Neural crest cell (in vitro differentiated cells): Measurements from ENCODE around the gene SLC22A2. TPM values are rescaled to one million over a fixed set of nuclear protein-coding genes. Genes with fewer than 3 reads are reported as not detected.

ENCODE experiments used
- DNase-seq: peaks from one replicate; pipeline ENCODE4 v3.0.0; 2021; ENCODE audit warnings: low read depth, mixed read lengths, low spot score
- H3K27ac Mint-ChIP-seq: one replicate; pipeline ENCODE4 v1.8.0; 2021; ENCODE audit warnings: mild to moderate bottlenecking, mixed read lengths; ENCODE audit not compliant: unreplicated experiment
- H3K27me3 Mint-ChIP-seq: 2 replicates; pipeline ENCODE4 v1.8.0; 2021; ENCODE audit warnings: low read depth, mild to moderate bottlenecking, mixed read lengths
- H3K36me3 Mint-ChIP-seq: 2 replicates; pipeline ENCODE4 v1.8.0; 2021; ENCODE audit warnings: low read depth, mild to moderate bottlenecking, mixed read lengths
- H3K4me1 Mint-ChIP-seq: 2 replicates; pipeline ENCODE4 v1.8.0; 2021; ENCODE audit warnings: mixed read lengths
- H3K4me3 Mint-ChIP-seq: one replicate; pipeline ENCODE4 v1.8.0; 2021; ENCODE audit warnings: mild to moderate bottlenecking, mixed read lengths
- H3K9me3 Mint-ChIP-seq: 2 replicates; pipeline ENCODE4 v1.8.0; 2021; ENCODE audit warnings: mixed read lengths
- total RNA-seq: library from RNA; stranded (reverse); gene quantifications from 2 replicates; pipeline ENCODE4 v1.2.1, GENCODE V29; 2021
- TF ChIP-seq, protein P1 (sequence below): fragments of 200-600 bp; sonication (generic); conservative IDR thresholded peaks from 2 replicates; pipeline ENCODE4 v1.5.0; 2021; ENCODE audit warnings: antibody characterized with exemption, mild to moderate bottlenecking

SLC22A2 gene
- total RNA-seq, 1 donor from 2014 or later = not detected

DNA sequence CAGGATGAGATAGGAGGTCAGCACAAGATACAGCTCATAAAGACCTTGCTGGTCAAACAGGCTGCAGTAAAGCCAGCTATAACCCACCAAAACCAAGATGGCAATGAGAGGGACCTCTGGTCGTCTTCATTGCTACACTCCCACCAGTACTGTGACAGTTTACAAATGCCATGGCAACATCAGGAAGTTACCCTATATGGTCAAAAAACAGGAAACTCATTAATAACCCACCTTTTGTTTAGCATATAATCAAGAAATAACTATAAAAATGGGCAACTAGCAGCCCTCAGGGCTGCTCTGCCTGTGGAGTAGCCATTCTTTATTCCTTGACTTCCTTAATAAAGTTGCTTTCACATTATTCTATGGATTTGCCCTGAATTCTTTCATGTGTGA lies 30.9 kb downstream of the SLC22A2 start:
- Mint-ChIP-seq H3K36me3 (no peaks in the 10 kb centered on the region), H3K9me3 (peaks cover 5% of the 10 kb centered on the region), H3K4me3 (no peak overlapping the region), H3K27ac (no peak overlapping the region), H3K4me1 (no peaks in the 10 kb centered on the region), H3K27me3 (no peaks in the 10 kb centered on the region)
- TF ChIP-seq, protein P1, sequence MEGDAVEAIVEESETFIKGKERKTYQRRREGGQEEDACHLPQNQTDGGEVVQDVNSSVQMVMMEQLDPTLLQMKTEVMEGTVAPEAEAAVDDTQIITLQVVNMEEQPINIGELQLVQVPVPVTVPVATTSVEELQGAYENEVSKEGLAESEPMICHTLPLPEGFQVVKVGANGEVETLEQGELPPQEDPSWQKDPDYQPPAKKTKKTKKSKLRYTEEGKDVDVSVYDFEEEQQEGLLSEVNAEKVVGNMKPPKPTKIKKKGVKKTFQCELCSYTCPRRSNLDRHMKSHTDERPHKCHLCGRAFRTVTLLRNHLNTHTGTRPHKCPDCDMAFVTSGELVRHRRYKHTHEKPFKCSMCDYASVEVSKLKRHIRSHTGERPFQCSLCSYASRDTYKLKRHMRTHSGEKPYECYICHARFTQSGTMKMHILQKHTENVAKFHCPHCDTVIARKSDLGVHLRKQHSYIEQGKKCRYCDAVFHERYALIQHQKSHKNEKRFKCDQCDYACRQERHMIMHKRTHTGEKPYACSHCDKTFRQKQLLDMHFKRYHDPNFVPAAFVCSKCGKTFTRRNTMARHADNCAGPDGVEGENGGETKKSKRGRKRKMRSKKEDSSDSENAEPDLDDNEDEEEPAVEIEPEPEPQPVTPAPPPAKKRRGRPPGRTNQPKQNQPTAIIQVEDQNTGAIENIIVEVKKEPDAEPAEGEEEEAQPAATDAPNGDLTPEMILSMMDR = no peak
- no peak for DNase-seq

DNA sequence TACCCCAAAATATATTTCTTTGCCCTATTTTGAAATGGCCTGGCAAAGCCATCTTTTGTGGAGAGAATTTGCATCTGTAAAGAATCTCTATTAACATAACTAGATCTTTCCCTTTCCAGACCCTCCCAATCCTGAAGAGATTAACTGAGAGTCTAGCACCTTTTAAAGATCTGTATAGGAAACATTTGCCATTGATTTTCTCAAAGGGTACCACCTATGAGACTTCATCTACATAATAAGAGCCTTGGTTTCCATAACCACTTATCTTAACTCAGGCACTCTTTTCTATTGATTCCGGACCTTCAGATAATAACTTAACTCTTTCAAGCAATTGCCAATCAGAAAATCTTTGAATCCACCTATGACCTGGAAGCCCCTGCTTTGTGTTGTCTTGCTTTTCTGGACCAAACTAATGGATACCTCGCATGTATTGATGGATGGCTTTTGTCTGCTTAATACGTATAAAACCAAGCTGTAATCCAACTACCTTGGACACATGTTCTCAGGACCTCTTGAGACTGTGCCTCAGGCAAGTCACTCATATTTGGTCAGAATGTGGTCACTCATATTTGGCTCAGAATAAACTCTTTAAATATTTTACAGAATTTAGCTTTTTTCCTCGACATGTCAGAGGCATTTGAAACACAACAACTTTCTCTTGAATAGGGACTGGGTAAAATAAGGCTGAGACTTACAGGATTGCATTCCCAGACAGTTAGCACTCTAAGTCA lies 31.4 kb downstream of the SLC22A2 start:
- no peak overlapping the region for H3K27ac Mint-ChIP-seq
- no peaks in the 10 kb centered on the region for H3K27me3 Mint-ChIP-seq
- TF ChIP-seq, protein P1 = no peak
- H3K9me3 Mint-ChIP-seq = peaks cover 5% of the 10 kb centered on the region
- no peaks in the 10 kb centered on the region for H3K36me3 Mint-ChIP-seq
- H3K4me3 Mint-ChIP-seq = no peak overlapping the region
- no peaks in the 10 kb centered on the region for H3K4me1 Mint-ChIP-seq
- no peak for DNase-seq

DNA sequence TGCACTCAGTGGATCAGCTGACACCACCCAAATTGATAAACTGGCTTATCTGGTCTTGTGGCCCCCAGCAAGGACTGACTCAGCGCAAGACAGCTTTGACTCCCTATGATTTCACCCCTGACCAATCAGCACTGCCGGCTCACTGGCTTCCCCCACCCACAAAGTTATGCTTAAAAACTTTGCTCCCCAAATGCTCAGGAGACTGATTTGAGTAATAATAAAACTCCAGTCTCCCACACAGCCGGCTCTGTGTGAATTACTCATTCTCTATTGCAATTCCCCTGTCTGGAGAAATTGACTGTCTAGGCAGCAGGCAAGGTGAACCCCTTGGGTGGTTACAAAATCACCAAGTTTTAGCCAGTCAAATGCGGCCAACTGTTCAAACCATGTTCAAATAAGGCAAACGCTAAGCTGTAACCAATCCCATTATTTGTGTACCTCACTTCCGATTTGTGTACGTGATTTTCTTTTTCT lies 32.5 kb downstream of the SLC22A2 start:
- no peaks in the 10 kb centered on the region for H3K36me3 Mint-ChIP-seq
- H3K4me1 Mint-ChIP-seq = no peaks in the 10 kb centered on the region
- H3K4me3 Mint-ChIP-seq = no peak overlapping the region
- H3K27me3 Mint-ChIP-seq = no peaks in the 10 kb centered on the region
- no peak overlapping the region for H3K27ac Mint-ChIP-seq
- H3K9me3 Mint-ChIP-seq = peaks cover 5% of the 10 kb centered on the region
- TF ChIP-seq, protein P1 = no peak
- no peak for DNase-seq

DNA sequence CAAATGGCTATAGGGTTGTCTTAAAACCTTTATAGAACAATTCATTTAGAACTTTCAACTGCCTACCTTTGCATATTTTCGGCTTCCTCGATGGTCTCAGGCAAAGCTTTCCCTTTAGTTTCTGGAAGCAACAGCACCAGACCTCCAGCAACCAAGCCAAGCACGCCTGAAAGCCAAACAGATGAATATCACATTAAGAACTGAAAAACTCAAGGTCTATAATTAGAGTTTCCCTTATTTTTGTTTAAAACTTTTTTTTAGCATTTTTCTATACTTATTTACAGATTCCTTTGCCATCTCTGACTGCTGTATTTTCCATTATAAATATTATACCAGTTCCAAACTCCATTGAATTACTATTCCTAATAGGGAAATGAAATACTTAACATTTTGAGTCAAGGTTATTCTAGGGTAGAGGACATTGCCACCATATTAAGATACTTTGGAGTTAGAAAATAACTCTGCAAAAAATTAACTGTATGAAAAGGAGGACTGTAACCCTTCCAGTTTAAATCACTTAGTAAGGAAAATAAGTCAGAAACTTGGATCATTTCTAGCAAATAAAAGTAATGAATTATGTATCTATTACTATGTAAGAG lies 33.9 kb downstream of the SLC22A2 start:
- no peak for DNase-seq
- Mint-ChIP-seq H3K27me3 (peaks cover 3% of the 10 kb centered on the region), H3K36me3 (no peaks in the 10 kb centered on the region), H3K9me3 (no peaks in the 10 kb centered on the region), H3K4me3 (no peak overlapping the region), H3K27ac (no peak overlapping the region), H3K4me1 (no peaks in the 10 kb centered on the region)
- TF ChIP-seq, protein P1 = no peak

DNA sequence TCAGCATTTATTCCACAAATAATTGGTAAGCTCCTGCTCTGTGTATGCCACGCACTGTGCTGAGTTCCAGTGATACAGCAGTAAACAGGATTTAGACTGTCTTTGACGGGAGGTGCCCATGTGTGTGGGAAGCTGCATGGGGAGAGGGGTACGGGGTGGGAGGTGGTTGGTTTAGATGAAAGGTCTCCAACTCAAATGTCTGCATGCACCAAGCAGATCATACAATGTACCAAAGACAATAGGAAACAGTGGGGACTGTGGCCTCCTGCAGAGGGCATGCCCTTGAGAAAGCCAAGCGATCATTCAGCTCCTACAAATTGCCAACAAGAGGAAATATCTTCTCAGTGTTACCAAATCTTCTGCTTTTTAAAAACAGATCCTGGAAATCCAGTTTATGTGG lies 36.1 kb downstream of the SLC22A2 start:
- Mint-ChIP-seq H3K4me1 (no peaks in the 10 kb centered on the region), H3K36me3 (no peaks in the 10 kb centered on the region), H3K9me3 (no peaks in the 10 kb centered on the region), H3K27me3 (peaks cover 16% of the 10 kb centered on the region), H3K27ac (no peak overlapping the region), H3K4me3 (no peak overlapping the region)
- TF ChIP-seq, protein P1 = no peak
- DNase-seq = no peak
